Stimulated activated CD4-positive, alpha-beta T cell treated with anti-CD3 and anti-CD28 coated beads, TNF-alpha, amount 100 ng/mL, for 4 hours (primary cell): ENCODE measurements around the gene MSANTD1.

Experiments used
- DNase-seq, 3 experiments: peaks; one replicate each; pipeline ENCODE4 v3.0.0-alpha.2; 2020; ENCODE audit warnings: low read depth in 3 of 3

Gene MSANTD1

GRCh38 chr4:3215733-3216132 is 33.2 kb upstream of the MSANTD1 start:
- DNase-seq: no peak

GRCh38 chr4:3217266-3217665 is 31.7 kb upstream of the MSANTD1 start:
- no peak for DNase-seq

- no peak for DNase-seq
These were observed 31.2 kb upstream of the MSANTD1 start for GRCh38 chr4:3217771-3218170.

- no peak for DNase-seq
These were observed 29.9 kb upstream of the MSANTD1 start for GRCh38 chr4:3218824-3219760.

GRCh38 chr4:3219761-3220475 is 29.0 kb upstream of the MSANTD1 start:
- DNase-seq: no peak

GRCh38 chr4:3220476-3221183 is 28.3 kb upstream of the MSANTD1 start:
- DNase-seq: no peak

GRCh38 chr4:3221184-3221494 is 27.8 kb upstream of the MSANTD1 start:
- no peak for DNase-seq

- DNase-seq: no peak
These were observed 27.0 kb upstream of the MSANTD1 start for GRCh38 chr4:3221996-3222395.

GRCh38 chr4:3223346-3223745 is 25.6 kb upstream of the MSANTD1 start:
- DNase-seq: no peak

- DNase-seq: no peak
These were observed 24.8 kb upstream of the MSANTD1 start for GRCh38 chr4:3223956-3224748.

GRCh38 chr4:3225071-3225850 is 23.7 kb upstream of the MSANTD1 start:
- no peak for DNase-seq

GRCh38 chr4:3225936-3226335 is 23.0 kb upstream of the MSANTD1 start:
- no peak for DNase-seq

GRCh38 chr4:3226467-3226866 is 22.5 kb upstream of the MSANTD1 start:
- no peak for DNase-seq

GRCh38 chr4:3226944-3227343 is 22.0 kb upstream of the MSANTD1 start:
- DNase-seq: no peak

- no peak for DNase-seq
These were observed 20.9 kb upstream of the MSANTD1 start for GRCh38 chr4:3227878-3228675.

GRCh38 chr4:3228881-3229280 is 20.1 kb upstream of the MSANTD1 start:
- DNase-seq: no peak

- no peak for DNase-seq
These were observed 19.6 kb upstream of the MSANTD1 start for GRCh38 chr4:3229328-3229727.

- DNase-seq: no peak
These were observed 19.0 kb upstream of the MSANTD1 start for GRCh38 chr4:3229964-3230363.

GRCh38 chr4:3231471-3231870 is 17.5 kb upstream of the MSANTD1 start:
- no peak for DNase-seq

- DNase-seq: no peak
These were observed 17.0 kb upstream of the MSANTD1 start for GRCh38 chr4:3232001-3232400.
